CMK (cell line): ENCODE results near the gene SCN4A.

ENCODE experiments used
- DNase-seq: peaks from one replicate; pipeline ENCODE4 v3.0.0-alpha.2; 2010; ENCODE audit warnings: low read depth

Gene SCN4A

GRCh38 chr17:63955232-63955631 lies 17.5 kb downstream of the SCN4A start:
- no peak for DNase-seq

GRCh38 chr17:63954402-63955063 lies 18.2 kb downstream of the SCN4A start:
- DNase-seq = no peak

GRCh38 chr17:63950940-63951907 lies 21.5 kb downstream of the SCN4A start:
- DNase-seq = no peak

- no peak for DNase-seq
These were observed 23.0 kb downstream of the SCN4A start for GRCh38 chr17:63949576-63950250.

GRCh38 chr17:63948521-63948920 lies 24.2 kb downstream of the SCN4A start:
- DNase-seq = no peak

GRCh38 chr17:63947711-63948330 lies 24.9 kb downstream of the SCN4A start:
- DNase-seq = no peak

GRCh38 chr17:63946440-63947363 lies 26.0 kb downstream of the SCN4A start:
- no peak for DNase-seq

GRCh38 chr17:63945784-63946439 lies 26.8 kb downstream of the SCN4A start:
- DNase-seq = no peak

GRCh38 chr17:63944736-63945499 lies 27.8 kb downstream of the SCN4A start:
- no peak for DNase-seq

GRCh38 chr17:63943745-63944144 lies 29.0 kb downstream of the SCN4A start:
- DNase-seq = no peak

GRCh38 chr17:63942309-63942985 lies 30.3 kb downstream of the SCN4A start:
- DNase-seq = no peak

GRCh38 chr17:63941751-63942150 lies 31.0 kb downstream of the SCN4A start:
- no peak for DNase-seq

- DNase-seq = no peak
These were observed 31.6 kb downstream of the SCN4A start for GRCh38 chr17:63941162-63941561.

GRCh38 chr17:63940584-63940983 lies 32.1 kb downstream of the SCN4A start:
- no peak for DNase-seq

GRCh38 chr17:63939884-63940283 lies 32.8 kb downstream of the SCN4A start:
- DNase-seq = no peak

GRCh38 chr17:63939401-63939800 lies 33.3 kb downstream of the SCN4A start:
- DNase-seq = no peak

GRCh38 chr17:63937920-63938319 lies 34.8 kb downstream of the SCN4A start:
- no peak for DNase-seq

GRCh38 chr17:63937319-63937718 lies 35.4 kb downstream of the SCN4A start:
- no peak for DNase-seq
